8988T (cell line): Measurements from ENCODE around the gene NTN1.
A peak's percentile ranks its signal among the peaks of the same experiment; 100 is the strongest.
"Not testable (repeated sequence)": the region's sequence is repeated elsewhere in the genome, so short reads cannot be mapped to it uniquely, and the experiment has no call there.

Experiments used
- DNase-seq: peaks from one replicate; pipeline ENCODE4 v3.0.0; 2011

Gene NTN1

GRCh38 chr17:9021158-9021991 is at the start of gene NTN1:
Gene NTN1 (plus strand): TSS chr17:9021510. CDS start chr17:9022374, 864 bp downstream.
- peak; percentile 74 for DNase-seq

GRCh38 chr17:8975091-8975725 is 46.1 kb upstream of the NTN1 start:
- DNase-seq = no peak

GRCh38 chr17:8976638-8977037 is 44.7 kb upstream of the NTN1 start:
- DNase-seq = no peak

GRCh38 chr17:8979715-8980114 is 41.6 kb upstream of the NTN1 start:
- no peak for DNase-seq

- no peak for DNase-seq
Measured at GRCh38 chr17:8981443-8981842, 39.9 kb upstream of the NTN1 start.

GRCh38 chr17:8984225-8984624 is 37.1 kb upstream of the NTN1 start:
- DNase-seq = not testable (repeated sequence)

- DNase-seq = no peak
Measured at GRCh38 chr17:8985054-8985701, 36.1 kb upstream of the NTN1 start.

- no peak for DNase-seq
Measured at GRCh38 chr17:8986295-8986694, 35.0 kb upstream of the NTN1 start.

GRCh38 chr17:8988263-8988935 is 32.9 kb upstream of the NTN1 start:
- DNase-seq = not testable (repeated sequence)

- no peak for DNase-seq
Measured at GRCh38 chr17:8991514-8992285, 29.6 kb upstream of the NTN1 start.

- no peak for DNase-seq
Measured at GRCh38 chr17:8994319-8994718, 27.0 kb upstream of the NTN1 start.

- DNase-seq = no peak
Measured at GRCh38 chr17:8995711-8996110, 25.6 kb upstream of the NTN1 start.

- no peak for DNase-seq
Measured at GRCh38 chr17:8997994-8998628, 23.2 kb upstream of the NTN1 start.

GRCh38 chr17:9001559-9001958 is 19.8 kb upstream of the NTN1 start:
- DNase-seq = no peak

- no peak for DNase-seq
Measured at GRCh38 chr17:9002227-9002605, 19.1 kb upstream of the NTN1 start.

GRCh38 chr17:9002606-9003354 is 18.5 kb upstream of the NTN1 start:
- DNase-seq = no peak

- no peak for DNase-seq
Measured at GRCh38 chr17:9003355-9004131, 17.8 kb upstream of the NTN1 start.

GRCh38 chr17:9004132-9004960 is 17.0 kb upstream of the NTN1 start:
- no peak for DNase-seq

GRCh38 chr17:9004961-9005285 is 16.4 kb upstream of the NTN1 start:
- no peak for DNase-seq
